Type B pancreatic cell (in vitro differentiated cells): ENCODE data around the gene ZNF716. TPM values are rescaled to one million over a fixed set of nuclear protein-coding genes. Genes with fewer than 3 reads are reported as not detected.
"Not testable (repeated sequence)": the region's sequence is repeated elsewhere in the genome, so short reads cannot be mapped to it uniquely, and the experiment has no call there.

Experiments used
- DNase-seq: peaks from one replicate; pipeline ENCODE4 v3.0.0; 2021; ENCODE audit warnings: mixed read lengths; ENCODE audit not compliant: unreplicated experiment; ENCODE audit errors: extremely low spot score
- H3K27ac Mint-ChIP-seq: 2 replicates; pipeline ENCODE4 v1.8.0; 2021; ENCODE audit warnings: mild to moderate bottlenecking, mixed read lengths
- H3K27me3 Mint-ChIP-seq: 2 replicates; pipeline ENCODE4 v1.8.0; 2021; ENCODE audit warnings: mixed read lengths
- H3K36me3 Mint-ChIP-seq: 2 replicates; pipeline ENCODE4 v1.8.0; 2021; ENCODE audit warnings: mixed read lengths
- H3K4me1 Mint-ChIP-seq: one replicate; pipeline ENCODE4 v1.8.0; 2021; ENCODE audit warnings: mixed read lengths; ENCODE audit not compliant: unreplicated experiment
- H3K4me3 Mint-ChIP-seq: 2 replicates; pipeline ENCODE4 v1.8.0; 2021; ENCODE audit warnings: mild to moderate bottlenecking, mixed read lengths
- H3K9me3 Mint-ChIP-seq: 2 replicates; pipeline ENCODE4 v1.8.0; 2021; ENCODE audit warnings: mixed read lengths
- microRNA-seq: library from miRNA; unstranded; fragments of <30 nt; microRNA quantifications from one replicate; pipeline ENCODE4, GENCODE V29; 2020
- total RNA-seq: library from RNA; stranded (reverse); gene quantifications from 2 replicates; pipeline ENCODE4 v1.2.1, GENCODE V29; 2021; ENCODE audit warnings: low replicate concordance
- TF ChIP-seq, protein P1 (sequence below): fragments of 200-600 bp; sonication (generic); conservative IDR thresholded peaks from 2 replicates; pipeline ENCODE4 v1.5.0; 2021; ENCODE audit warnings: antibody characterized with exemption, mild to moderate bottlenecking

Gene ZNF716
- total RNA-seq, 1 donor from 2014 or later, result not detected

DNA sequence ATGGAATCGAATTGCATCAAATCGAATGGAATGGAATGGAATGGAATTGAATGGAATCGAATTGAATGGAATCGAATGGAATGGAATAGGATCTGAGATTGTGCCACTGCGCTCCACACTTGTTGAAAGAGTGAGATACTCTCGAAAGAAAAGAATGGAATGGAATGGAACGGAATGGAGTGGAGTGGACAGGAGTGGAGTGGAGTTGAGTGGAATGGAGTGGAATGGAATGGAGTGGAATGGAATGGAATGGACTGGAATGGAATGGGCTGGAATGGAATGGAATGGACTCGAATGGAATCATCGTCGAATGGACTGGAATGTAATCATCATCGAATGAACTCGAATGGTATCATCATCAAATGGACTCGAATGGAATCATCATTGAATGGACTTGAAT lies 38.0 kb downstream of the ZNF716 start:
- Mint-ChIP-seq H3K4me1 (no peaks in the 10 kb centered on the region), H3K27ac (no peak overlapping the region), H3K9me3 (no peaks in the 10 kb centered on the region), H3K36me3 (no peaks in the 10 kb centered on the region), H3K27me3 (no peaks in the 10 kb centered on the region), H3K4me3 (no peak overlapping the region)
- DNase-seq, result no peak
- TF ChIP-seq, protein P1, sequence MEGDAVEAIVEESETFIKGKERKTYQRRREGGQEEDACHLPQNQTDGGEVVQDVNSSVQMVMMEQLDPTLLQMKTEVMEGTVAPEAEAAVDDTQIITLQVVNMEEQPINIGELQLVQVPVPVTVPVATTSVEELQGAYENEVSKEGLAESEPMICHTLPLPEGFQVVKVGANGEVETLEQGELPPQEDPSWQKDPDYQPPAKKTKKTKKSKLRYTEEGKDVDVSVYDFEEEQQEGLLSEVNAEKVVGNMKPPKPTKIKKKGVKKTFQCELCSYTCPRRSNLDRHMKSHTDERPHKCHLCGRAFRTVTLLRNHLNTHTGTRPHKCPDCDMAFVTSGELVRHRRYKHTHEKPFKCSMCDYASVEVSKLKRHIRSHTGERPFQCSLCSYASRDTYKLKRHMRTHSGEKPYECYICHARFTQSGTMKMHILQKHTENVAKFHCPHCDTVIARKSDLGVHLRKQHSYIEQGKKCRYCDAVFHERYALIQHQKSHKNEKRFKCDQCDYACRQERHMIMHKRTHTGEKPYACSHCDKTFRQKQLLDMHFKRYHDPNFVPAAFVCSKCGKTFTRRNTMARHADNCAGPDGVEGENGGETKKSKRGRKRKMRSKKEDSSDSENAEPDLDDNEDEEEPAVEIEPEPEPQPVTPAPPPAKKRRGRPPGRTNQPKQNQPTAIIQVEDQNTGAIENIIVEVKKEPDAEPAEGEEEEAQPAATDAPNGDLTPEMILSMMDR, result no peak

DNA sequence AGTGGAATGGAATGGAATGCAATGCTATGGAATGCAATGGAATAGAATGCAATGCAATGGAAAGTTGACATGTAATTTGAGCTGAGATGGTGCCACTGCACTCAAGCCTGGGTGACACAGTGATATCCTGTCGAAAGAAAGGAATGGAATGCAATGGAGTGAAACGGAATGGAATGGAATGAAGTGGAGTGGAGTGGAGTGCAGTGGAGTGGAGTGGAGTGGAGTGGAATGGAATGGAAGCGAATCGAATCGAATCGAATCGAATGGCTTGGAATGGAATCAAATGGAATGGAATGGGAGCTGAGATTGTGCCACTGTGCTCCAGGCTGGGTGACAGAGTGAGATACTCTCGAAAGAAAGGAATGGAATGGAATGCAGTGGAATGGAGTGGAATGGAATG lies 45.1 kb downstream of the ZNF716 start:
- not testable (repeated sequence) for H3K27ac Mint-ChIP-seq, DNase-seq, H3K27me3 Mint-ChIP-seq, H3K9me3 Mint-ChIP-seq, H3K4me1 Mint-ChIP-seq, H3K36me3 Mint-ChIP-seq, H3K4me3 Mint-ChIP-seq

DNA sequence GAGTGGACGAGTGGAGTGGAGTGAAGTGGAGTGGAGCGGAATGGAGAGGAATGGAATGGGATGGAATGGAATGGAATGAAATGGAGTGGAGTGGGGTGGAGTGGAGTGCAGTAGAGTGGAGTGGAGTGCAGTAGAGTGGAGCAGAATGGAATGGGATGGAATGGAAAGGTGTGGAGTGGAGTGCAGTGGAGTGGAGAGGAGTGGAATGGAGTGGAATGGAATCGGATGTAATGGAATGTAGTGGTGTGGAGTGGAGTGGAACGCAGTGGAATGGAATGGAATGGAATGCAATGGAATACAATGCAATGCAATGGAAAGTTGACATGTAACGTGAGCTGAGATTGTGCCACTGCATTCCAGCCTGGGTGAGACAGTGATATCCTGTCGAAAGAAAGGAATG lies 46.4 kb downstream of the ZNF716 start:
- Mint-ChIP-seq H3K9me3 (no peaks in the 10 kb centered on the region), H3K27me3 (no peaks in the 10 kb centered on the region), H3K4me3 (no peak overlapping the region), H3K36me3 (no peaks in the 10 kb centered on the region), H3K27ac (no peak overlapping the region), H3K4me1 (no peaks in the 10 kb centered on the region)
- TF ChIP-seq, protein P1, result no peak
- no peak for DNase-seq

DNA sequence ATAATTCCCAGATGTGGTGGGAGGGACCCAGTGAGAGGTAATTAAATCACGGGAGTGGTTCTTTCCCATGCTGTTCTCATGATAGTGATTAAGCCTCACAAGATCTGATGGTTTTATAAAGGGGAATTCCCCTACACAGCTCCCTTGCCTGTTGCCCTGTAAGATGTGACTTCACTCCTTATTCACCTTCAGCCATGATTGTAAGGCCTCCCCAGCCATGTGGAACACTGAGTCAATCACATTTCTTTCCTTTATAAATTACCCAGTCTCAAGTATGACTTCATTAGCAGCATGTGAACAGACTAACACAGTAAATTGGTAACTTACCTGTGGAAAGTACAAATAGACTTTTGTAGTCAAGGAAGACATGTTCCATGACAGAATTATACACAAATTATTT lies 55.2 kb downstream of the ZNF716 start:
- Mint-ChIP-seq H3K27ac (no peak overlapping the region), H3K4me3 (no peak overlapping the region), H3K9me3 (peaks cover 19% of the 10 kb centered on the region), H3K4me1 (no peaks in the 10 kb centered on the region), H3K27me3 (no peaks in the 10 kb centered on the region), H3K36me3 (no peaks in the 10 kb centered on the region)
- DNase-seq, result no peak
- TF ChIP-seq, protein P1, result no peak

Small RNA genes lying within 50 kb of the gene (microRNA-seq; reads per million reads assigned to microRNA genes)
- gene MIR3147, result not detected
